ENCODE data around the gene HACD4.

Gene HACD4, protein sequence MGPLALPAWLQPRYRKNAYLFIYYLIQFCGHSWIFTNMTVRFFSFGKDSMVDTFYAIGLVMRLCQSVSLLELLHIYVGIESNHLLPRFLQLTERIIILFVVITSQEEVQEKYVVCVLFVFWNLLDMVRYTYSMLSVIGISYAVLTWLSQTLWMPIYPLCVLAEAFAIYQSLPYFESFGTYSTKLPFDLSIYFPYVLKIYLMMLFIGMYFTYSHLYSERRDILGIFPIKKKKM

DNA sequence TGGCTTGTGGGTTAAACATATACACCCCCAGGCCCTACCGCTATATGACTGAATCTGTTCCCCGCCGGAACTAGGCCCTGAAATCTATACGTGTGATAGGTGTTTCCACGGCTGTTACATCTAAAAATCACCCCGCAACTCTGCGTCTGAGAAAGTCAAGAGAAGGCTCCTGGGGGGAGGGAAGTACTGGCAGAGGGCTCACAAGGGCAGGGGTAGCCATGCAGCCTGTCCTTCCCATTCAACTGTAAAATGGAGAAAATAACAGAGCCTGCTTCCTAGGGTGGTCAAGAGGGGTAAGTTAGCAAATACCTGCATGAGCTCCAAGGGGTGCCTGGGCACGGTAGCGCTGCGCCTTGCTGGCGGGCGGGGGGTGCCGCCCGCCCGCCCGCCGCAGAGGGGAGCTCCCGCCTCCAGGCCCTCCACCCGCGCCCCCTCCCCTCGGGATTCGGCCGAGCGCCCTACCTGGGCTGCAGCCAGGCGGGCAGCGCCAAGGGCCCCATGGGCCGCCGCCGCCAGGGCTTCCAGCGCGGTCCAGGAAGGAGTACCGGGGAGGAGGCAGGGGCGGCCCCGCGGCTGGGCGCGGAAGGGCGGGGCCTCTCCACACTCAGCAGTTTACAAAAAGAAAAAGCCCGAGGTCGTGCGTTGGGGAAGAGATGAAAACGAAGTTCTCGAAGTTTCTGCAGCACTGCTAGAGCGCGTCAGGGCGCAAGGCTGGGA, at the start of gene HACD4:
Gene HACD4, minus strand, starts transcription at position 550 of the 717 bp plus-strand sequence. Its CDS starts 50 bp downstream, at position 500.
- H3K4me3 Mint-ChIP-seq: peak within 1 kb of the TSS; percentile 67
- DNase-seq (peak; percentile 64), ATAC-seq (peak; percentile 78)
- peak within 1 kb of the TSS; percentile 79 for H3K27ac Mint-ChIP-seq
- H3K36me3 Mint-ChIP-seq (ENCODE audit: low read depth): peaks cover 4% of the 10 kb centered on the region
- H3K4me1 Mint-ChIP-seq: peaks cover 25% of the 10 kb centered on the region
- no peaks in the 10 kb centered on the region for H3K27me3 Mint-ChIP-seq
- H3K9me3 Mint-ChIP-seq: no peaks in the 10 kb centered on the region

DNA sequence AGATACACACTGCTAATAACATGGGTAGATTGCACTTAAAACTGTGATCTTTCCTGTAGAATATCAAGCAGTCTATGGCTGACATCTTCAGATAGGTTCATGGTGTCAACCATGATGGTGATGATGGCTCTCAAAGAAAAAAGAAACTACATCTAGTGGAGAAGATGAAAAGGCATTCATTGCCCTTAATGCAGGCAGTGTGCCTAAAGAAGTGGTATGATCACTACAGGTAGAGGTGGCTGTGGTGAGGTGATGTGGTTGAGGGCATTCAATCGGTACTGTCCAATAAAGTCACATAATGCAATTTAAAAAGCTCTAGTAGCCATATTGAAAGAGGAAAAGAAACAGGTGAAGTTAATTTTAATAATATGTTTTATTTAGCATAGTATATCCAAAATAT, 49.4 kb upstream of the HACD4 start:
- peak; percentile 21 for ATAC-seq
- DNase-seq: no peak
- Mint-ChIP-seq H3K36me3 (ENCODE audit: low read depth) (no peaks in the 10 kb centered on the region), H3K4me1 (peaks cover 30% of the 10 kb centered on the region), H3K4me3 (no peak overlapping the region), H3K27ac (no peak overlapping the region), H3K27me3 (no peaks in the 10 kb centered on the region), H3K9me3 (peaks cover 15% of the 10 kb centered on the region)

DNA sequence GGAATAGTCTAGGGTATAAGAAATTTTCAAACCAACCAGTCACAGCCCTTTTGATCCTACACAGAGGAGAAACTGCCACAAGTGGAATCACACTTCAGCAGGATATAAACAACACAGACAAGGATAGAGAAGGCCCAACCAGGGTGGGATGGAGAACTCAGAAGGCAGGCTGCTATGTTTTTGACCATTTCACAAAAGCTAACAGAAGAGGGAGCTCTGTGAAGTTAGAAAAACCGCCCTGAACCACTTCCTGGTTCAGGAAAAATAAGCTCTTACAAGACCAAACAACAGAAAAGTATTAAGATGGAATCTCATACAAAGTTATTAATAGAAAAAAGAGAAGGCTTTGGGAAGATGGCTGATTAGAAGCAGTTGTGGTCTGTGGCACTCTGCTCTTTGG, 47.3 kb upstream of the HACD4 start:
- H3K4me3 Mint-ChIP-seq: no peak overlapping the region
- DNase-seq: no peak
- no peak overlapping the region for H3K27ac Mint-ChIP-seq
- H3K9me3 Mint-ChIP-seq: peaks cover 15% of the 10 kb centered on the region
- ATAC-seq: no peak
- H3K27me3 Mint-ChIP-seq: no peaks in the 10 kb centered on the region
- peaks cover 30% of the 10 kb centered on the region for H3K4me1 Mint-ChIP-seq
- no peaks in the 10 kb centered on the region for H3K36me3 Mint-ChIP-seq (ENCODE audit: low read depth)

DNA sequence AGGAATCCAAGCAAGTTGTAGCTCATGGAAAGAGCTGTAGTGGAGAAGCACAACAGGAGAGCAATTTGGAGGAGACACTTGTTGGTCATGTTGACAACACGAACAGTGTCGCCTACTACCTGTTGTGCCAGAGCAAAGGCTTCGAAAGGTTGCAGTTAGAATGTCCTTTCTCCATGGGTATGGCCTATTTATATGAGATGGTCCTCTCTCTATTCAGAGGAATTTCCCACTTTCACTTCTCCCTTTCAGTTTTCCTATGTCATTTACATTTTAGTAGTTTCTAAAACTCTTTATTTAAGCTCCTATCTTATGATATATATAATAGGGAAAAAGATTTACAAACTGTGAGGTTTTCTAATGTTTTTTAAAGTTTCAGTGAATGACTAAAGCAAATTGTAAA, 46.3 kb upstream of the HACD4 start, which contains the start of gene IFNB1:
Gene IFNB1, minus strand, starts transcription at position 162 of the 400 bp plus-strand sequence. Its CDS starts 73 bp downstream, at position 89.
- Mint-ChIP-seq H3K27me3 (no peaks in the 10 kb centered on the region), H3K27ac (no peak within 1 kb of the TSS), H3K4me1 (peaks cover 27% of the 10 kb centered on the region), H3K36me3 (ENCODE audit: low read depth) (no peaks in the 10 kb centered on the region), H3K4me3 (no peak within 1 kb of the TSS), H3K9me3 (peaks cover 15% of the 10 kb centered on the region)
- DNase-seq (no peak), ATAC-seq (no peak)

DNA sequence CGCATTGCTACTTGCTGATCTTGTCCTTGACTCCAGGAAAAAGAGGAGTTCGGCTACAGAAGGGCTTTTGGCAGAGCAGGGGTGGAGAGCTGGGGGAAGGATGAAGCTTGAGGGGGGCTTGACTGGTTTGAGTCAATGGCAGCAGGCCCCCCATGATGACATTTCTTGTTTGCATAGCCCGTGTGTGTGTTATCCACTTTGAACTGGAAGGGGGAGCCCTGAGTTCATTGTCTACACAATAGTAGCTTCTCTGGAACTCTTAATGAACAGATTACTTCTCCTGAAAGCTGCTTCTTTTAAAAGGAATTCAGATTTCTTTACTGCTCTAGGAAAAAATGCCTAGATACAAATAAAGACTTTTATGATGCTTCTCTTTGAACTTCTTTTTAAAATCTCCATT, 44.0 kb upstream of the HACD4 start:
- no peaks in the 10 kb centered on the region for H3K36me3 Mint-ChIP-seq (ENCODE audit: low read depth)
- ATAC-seq (no peak), DNase-seq (no peak)
- no peaks in the 10 kb centered on the region for H3K27me3 Mint-ChIP-seq
- no peak overlapping the region for H3K27ac Mint-ChIP-seq
- H3K9me3 Mint-ChIP-seq: peaks cover 11% of the 10 kb centered on the region
- no peak overlapping the region for H3K4me3 Mint-ChIP-seq
- H3K4me1 Mint-ChIP-seq: peaks cover 7% of the 10 kb centered on the region

DNA sequence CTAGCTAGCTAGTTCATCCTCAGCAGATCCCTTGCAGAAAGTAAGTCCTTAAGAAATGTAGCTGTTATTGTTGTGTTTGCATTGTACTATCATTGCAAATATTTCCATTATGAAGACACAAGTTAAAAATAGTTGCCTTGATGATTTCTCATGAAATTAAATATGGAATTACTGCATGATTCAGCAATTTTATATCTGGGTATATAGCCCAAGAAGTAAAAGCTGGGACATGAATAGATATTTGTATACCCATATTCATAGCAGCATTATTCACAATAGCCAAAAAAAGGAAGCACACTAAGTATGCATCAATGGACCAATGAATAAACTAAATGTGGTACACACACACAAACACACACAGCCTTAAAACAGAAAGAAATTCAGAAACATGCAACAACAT, 39.5 kb upstream of the HACD4 start:
- ATAC-seq (no peak), DNase-seq (no peak)
- H3K4me3 Mint-ChIP-seq: no peak overlapping the region
- H3K36me3 Mint-ChIP-seq (ENCODE audit: low read depth): no peaks in the 10 kb centered on the region
- H3K27ac Mint-ChIP-seq: no peak overlapping the region
- H3K4me1 Mint-ChIP-seq: no peaks in the 10 kb centered on the region
- H3K9me3 Mint-ChIP-seq: no peaks in the 10 kb centered on the region
- H3K27me3 Mint-ChIP-seq: no peaks in the 10 kb centered on the region

DNA sequence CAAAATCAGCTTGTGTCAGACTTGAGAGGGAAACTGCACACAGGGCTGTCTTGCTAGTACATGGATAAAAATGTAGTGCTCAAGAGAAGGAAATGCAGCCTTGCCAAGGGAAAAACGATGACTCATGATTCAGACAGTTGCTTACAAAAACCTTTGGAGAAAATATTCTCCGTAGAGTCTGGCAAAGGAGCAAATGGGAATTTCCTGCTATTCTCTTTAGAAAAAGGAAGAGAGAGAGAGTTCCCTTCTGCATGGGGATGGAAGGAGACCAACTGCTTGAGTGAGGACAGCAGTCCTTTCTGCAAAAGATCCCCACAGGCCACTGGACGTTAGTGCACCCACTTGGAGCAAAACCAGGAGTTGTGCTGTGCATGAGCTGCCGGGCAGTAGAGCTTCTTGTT, 38.7 kb upstream of the HACD4 start:
- no peak for ATAC-seq

DNA sequence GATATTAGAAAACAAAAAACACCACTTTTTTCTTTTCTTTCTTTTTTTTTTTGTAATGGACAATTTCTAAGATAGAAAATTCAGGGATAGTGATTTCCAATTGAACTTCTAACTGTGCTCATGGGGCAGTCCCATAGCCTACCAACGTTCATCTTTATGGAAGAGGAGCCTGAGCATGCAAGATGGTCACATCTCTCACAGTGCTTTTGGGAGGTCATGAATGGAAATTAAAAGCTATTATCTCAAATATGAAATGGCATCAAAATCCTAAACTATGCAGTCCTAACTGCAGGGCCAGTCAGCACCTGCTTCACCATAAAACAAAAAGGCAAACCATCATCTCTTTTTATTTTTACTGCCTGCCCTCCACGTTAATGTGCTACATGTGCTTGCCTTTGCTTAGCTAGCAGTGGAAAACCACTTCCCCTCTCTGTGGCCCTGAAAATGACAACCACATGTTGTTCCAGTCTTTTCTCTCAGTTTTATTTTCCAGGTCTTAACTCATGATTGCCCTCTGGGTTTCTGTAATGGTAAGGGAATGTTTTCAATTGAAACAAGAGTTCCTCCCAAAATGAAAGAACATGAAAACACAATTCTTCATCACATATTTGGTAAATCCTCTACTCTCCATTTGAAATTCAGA, 29.6 kb upstream of the HACD4 start:
- Mint-ChIP-seq H3K27me3 (no peaks in the 10 kb centered on the region), H3K4me1 (peaks cover 20% of the 10 kb centered on the region), H3K27ac (peak overlapping the region; percentile 80), H3K36me3 (ENCODE audit: low read depth) (no peaks in the 10 kb centered on the region), H3K9me3 (peaks cover 7% of the 10 kb centered on the region), H3K4me3 (no peak overlapping the region)
- ATAC-seq (peak; percentile 61), DNase-seq (no peak)

More for the DNA sequence above, 38.7 kb upstream of the HACD4 start:
- no peak for DNase-seq
- H3K4me1 Mint-ChIP-seq: no peaks in the 10 kb centered on the region
- H3K27ac Mint-ChIP-seq: no peak overlapping the region
- H3K27me3 Mint-ChIP-seq: no peaks in the 10 kb centered on the region
- no peak overlapping the region for H3K4me3 Mint-ChIP-seq
- no peaks in the 10 kb centered on the region for H3K36me3 Mint-ChIP-seq (ENCODE audit: low read depth)
- H3K9me3 Mint-ChIP-seq: no peaks in the 10 kb centered on the region

DNA sequence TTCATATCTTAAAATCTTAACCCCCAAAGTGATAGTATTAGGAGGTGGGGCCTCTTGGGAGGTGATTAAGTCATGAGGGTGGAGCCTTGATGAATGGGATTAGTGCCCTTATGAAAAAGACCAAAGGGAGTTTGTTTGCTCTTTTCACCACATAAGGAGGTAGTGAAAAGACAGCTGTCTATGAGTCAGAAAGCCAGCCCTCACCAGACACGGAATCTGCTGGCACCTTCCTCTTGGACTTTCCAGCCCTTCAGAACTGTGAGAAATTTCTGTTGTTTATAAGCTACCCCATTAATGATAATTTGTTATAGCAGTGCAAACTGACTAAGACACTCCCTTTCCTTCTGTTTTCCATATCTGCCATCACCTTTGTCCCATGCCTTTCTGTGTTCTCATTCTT, 25.5 kb upstream of the HACD4 start:
- no peak for ATAC-seq
- Mint-ChIP-seq H3K36me3 (ENCODE audit: low read depth) (no peaks in the 10 kb centered on the region), H3K4me3 (no peak overlapping the region), H3K27me3 (no peaks in the 10 kb centered on the region), H3K4me1 (peaks cover 20% of the 10 kb centered on the region), H3K27ac (no peak overlapping the region), H3K9me3 (peaks cover 7% of the 10 kb centered on the region)
- DNase-seq: no peak

DNA sequence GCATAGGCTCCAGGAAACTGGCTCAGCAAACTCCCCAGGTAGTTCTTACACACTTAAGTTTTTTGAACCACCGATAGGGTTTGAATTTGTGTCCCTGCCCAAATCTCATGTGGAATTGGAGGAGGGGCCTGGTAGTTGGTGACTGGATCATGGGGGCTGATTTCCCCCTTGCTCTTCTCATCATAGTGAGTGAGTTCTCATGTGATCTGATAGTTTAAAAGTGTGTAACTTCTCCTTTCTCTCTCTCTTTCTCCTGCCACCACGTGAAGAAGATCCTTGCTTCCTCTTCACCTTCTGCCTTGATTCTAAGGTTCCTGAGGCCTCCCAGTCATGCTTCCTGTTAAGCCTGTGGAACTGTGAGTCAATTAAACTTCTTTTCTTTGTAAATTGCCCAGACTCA, 22.4 kb upstream of the HACD4 start:
- no peaks in the 10 kb centered on the region for H3K36me3 Mint-ChIP-seq (ENCODE audit: low read depth)
- H3K4me3 Mint-ChIP-seq: no peak overlapping the region
- ATAC-seq (no peak), DNase-seq (no peak)
- H3K9me3 Mint-ChIP-seq: no peaks in the 10 kb centered on the region
- no peaks in the 10 kb centered on the region for H3K27me3 Mint-ChIP-seq
- H3K27ac Mint-ChIP-seq: no peak overlapping the region
- no peaks in the 10 kb centered on the region for H3K4me1 Mint-ChIP-seq

DNA sequence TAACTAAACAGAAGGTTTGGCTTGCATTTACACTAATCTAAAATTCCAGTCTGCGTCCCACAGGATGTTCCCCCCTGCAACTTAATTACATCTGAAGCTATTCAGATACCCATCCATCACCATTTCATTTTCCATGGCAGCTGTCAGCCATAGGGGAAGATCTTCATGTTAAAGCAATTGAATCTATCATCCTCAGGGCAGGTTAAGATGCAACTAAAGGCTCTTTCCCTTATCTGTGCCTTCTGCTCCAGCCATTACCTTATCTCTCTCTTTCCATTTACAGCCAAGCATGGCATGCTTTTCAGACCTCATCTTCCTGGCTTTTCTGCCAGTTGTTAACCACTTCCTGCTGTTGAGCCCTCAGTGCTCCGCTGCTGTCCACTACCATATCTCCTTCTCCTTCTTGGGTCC, 15.8 kb upstream of the HACD4 start:
- no peak overlapping the region for H3K27ac Mint-ChIP-seq
- DNase-seq (no peak), ATAC-seq (no peak)
- H3K4me1 Mint-ChIP-seq: peaks cover 3% of the 10 kb centered on the region
- H3K27me3 Mint-ChIP-seq: no peaks in the 10 kb centered on the region
- H3K4me3 Mint-ChIP-seq: no peak overlapping the region
- no peaks in the 10 kb centered on the region for H3K9me3 Mint-ChIP-seq
- no peaks in the 10 kb centered on the region for H3K36me3 Mint-ChIP-seq (ENCODE audit: low read depth)

DNA sequence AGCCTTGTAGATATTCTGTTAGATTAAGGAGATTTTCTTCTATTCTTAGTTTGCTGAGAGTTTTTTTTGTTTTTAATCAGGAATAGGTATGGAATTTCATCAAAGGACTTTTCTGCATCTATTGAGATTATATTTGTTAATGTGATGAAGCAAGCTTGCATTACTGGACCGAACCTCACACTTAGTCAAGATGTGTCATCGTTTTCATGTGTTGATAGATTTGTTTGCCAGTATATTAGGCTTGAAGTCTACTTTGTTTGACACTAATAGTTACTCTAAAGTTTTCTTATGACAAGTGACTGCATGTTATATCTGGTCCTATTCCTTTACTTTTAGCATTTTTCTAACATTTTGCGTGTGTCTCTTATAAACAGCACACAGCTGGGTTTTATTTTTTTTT, 12.4 kb upstream of the HACD4 start:
- no peaks in the 10 kb centered on the region for H3K9me3 Mint-ChIP-seq
- no peak overlapping the region for H3K27ac Mint-ChIP-seq
- DNase-seq: no peak
- H3K4me1 Mint-ChIP-seq: peaks cover 7% of the 10 kb centered on the region
- H3K36me3 Mint-ChIP-seq (ENCODE audit: low read depth): no peaks in the 10 kb centered on the region
- H3K27me3 Mint-ChIP-seq: no peaks in the 10 kb centered on the region
- H3K4me3 Mint-ChIP-seq: no peak overlapping the region
- ATAC-seq: no peak

DNA sequence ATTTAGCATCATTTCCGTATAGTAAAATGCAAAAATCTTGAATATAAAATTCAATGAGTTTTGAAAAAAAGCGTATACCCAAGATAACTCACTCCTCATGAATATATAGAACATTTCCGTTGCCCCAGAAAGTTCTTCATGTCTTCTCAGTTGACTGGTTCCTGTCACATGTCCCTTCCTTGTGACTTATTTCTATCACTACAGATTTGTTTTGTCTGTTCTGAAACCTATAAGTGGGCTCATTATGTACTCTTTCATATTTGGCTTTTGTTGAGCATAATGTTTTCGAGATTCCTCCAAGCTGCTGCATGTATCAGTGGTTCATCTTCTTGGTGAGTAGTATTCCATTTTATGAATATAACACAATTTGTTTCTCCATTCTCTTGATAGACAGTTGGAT, 11.0 kb upstream of the HACD4 start:
- no peak for ATAC-seq
- DNase-seq: no peak
- H3K27me3 Mint-ChIP-seq: no peaks in the 10 kb centered on the region
- H3K4me3 Mint-ChIP-seq: no peak overlapping the region
- no peaks in the 10 kb centered on the region for H3K9me3 Mint-ChIP-seq
- H3K36me3 Mint-ChIP-seq (ENCODE audit: low read depth): no peaks in the 10 kb centered on the region
- H3K4me1 Mint-ChIP-seq: peaks cover 5% of the 10 kb centered on the region
- no peak overlapping the region for H3K27ac Mint-ChIP-seq

DNA sequence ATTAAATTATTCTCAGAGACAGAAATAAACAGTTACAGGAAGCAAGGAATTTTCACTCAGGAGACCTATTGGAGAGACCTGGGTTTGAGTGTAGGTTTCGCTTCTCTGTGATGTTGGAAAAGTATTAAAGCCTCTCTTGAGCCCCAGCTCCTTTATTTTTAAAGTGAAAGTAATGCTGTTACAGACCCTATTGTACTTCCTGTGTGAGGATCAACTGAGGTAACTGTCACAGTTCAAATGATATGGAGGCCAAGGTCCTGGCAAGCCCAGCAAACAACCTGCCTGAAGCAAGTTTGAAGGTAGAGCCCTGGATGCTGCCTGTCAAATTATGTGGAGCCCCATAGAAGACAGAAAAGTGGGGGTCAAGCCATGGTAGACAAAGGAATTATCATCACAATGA, 7.9 kb upstream of the HACD4 start:
- no peak for ATAC-seq
- Mint-ChIP-seq H3K36me3 (ENCODE audit: low read depth) (no peaks in the 10 kb centered on the region), H3K27ac (no peak overlapping the region), H3K9me3 (no peaks in the 10 kb centered on the region), H3K4me1 (peaks cover 3% of the 10 kb centered on the region), H3K27me3 (no peaks in the 10 kb centered on the region), H3K4me3 (no peak overlapping the region)
- no peak for DNase-seq

DNA sequence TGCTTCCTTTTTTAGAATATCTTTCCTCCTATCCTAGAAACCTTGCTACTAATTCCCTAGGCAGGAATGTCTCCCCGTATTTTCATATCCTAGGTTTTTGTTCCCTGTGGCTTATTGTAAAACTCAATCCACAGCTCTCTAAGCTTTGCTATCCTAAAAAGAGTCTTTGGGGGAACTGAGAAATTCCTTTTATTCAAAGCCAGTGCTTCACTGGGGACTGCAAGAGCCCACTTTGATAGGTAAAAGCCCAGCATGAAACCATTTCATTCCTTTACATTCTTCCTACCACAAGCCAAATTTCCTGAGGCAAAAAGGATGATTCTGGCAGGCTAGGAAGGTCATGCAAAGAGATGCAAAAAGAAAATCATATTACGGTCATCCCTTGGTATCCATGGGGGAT, 5.8 kb upstream of the HACD4 start:
- ATAC-seq (no peak), DNase-seq (no peak)
- no peaks in the 10 kb centered on the region for H3K9me3 Mint-ChIP-seq
- no peaks in the 10 kb centered on the region for H3K27me3 Mint-ChIP-seq
- no peak overlapping the region for H3K4me3 Mint-ChIP-seq
- H3K4me1 Mint-ChIP-seq: peaks cover 12% of the 10 kb centered on the region
- H3K36me3 Mint-ChIP-seq (ENCODE audit: low read depth): peaks cover 4% of the 10 kb centered on the region
- no peak overlapping the region for H3K27ac Mint-ChIP-seq
